GM10847 (cell line): ENCODE measurements around the gene UBE2K.

Experiments used
- POLR2A ChIP-seq: IDR thresholded peaks from 2 replicates; pipeline ENCODE4 v1.6.1; 2011; ENCODE audit not compliant: insufficient read length; ENCODE audit errors: extremely low read depth

Gene UBE2K

GRCh38 chr4:39685990-39686389 lies 11.9 kb upstream of the UBE2K start:
- TF ChIP-seq POLR2A: no peak

GRCh38 chr4:39687014-39687413 lies 10.9 kb upstream of the UBE2K start:
- TF ChIP-seq POLR2A: no peak

GRCh38 chr4:39689970-39690369 lies 8.0 kb upstream of the UBE2K start:
- TF ChIP-seq POLR2A: no peak

GRCh38 chr4:39698424-39699009 lies 581 bp downstream of the UBE2K start:
- TF ChIP-seq POLR2A: no peak

GRCh38 chr4:39699687-39700409 lies 1.9 kb downstream of the UBE2K start:
- no peak for TF ChIP-seq POLR2A

GRCh38 chr4:39700554-39700953 lies 2.6 kb downstream of the UBE2K start:
- no peak for TF ChIP-seq POLR2A

GRCh38 chr4:39702716-39703115 lies 4.8 kb downstream of the UBE2K start:
- TF ChIP-seq POLR2A: no peak

GRCh38 chr4:39706334-39706733 lies 8.4 kb downstream of the UBE2K start:
- no peak for TF ChIP-seq POLR2A

- TF ChIP-seq POLR2A: no peak
Measured at GRCh38 chr4:39706741-39707511, 9.0 kb downstream of the UBE2K start.

- TF ChIP-seq POLR2A: no peak
Measured at GRCh38 chr4:39710098-39710896, 12.4 kb downstream of the UBE2K start.

GRCh38 chr4:39712819-39713607 lies 15.1 kb downstream of the UBE2K start:
- no peak for TF ChIP-seq POLR2A

- TF ChIP-seq POLR2A: no peak
Measured at GRCh38 chr4:39713691-39714090, 15.8 kb downstream of the UBE2K start.

GRCh38 chr4:39714166-39714565 lies 16.2 kb downstream of the UBE2K start:
- no peak for TF ChIP-seq POLR2A

- no peak for TF ChIP-seq POLR2A
Measured at GRCh38 chr4:39715788-39716187, 17.9 kb downstream of the UBE2K start.

- no peak for TF ChIP-seq POLR2A
Measured at GRCh38 chr4:39716356-39716755, 18.4 kb downstream of the UBE2K start.
